GM21390 (cell line): ENCODE data around the gene MCL1.
"Not testable (repeated sequence)": the region's sequence is repeated elsewhere in the genome, so short reads cannot be mapped to it uniquely, and the experiment has no call there.

Source experiments
- ATAC-seq: cut with Tn5 transposase; IDR thresholded peaks from one replicate; pipeline ENCODE4 v1.9.1; 2021; ENCODE audit not compliant: unreplicated experiment

Gene MCL1

GRCh38 chr1:150603711-150604110 is 24.3 kb upstream of the MCL1 start:
- no peak for ATAC-seq

- ATAC-seq: not testable (repeated sequence)
Observed at GRCh38 chr1:150602372-150602771, 23.0 kb upstream of the MCL1 start.

GRCh38 chr1:150601540-150601939 is 22.1 kb upstream of the MCL1 start:
- no peak for ATAC-seq

GRCh38 chr1:150598346-150598745 is 18.9 kb upstream of the MCL1 start:
- ATAC-seq: not testable (repeated sequence)

GRCh38 chr1:150596976-150597375 is 17.6 kb upstream of the MCL1 start:
- ATAC-seq: no peak

- ATAC-seq: no peak
Observed at GRCh38 chr1:150596095-150596892, 16.9 kb upstream of the MCL1 start.

GRCh38 chr1:150582371-150582770 is 3.0 kb upstream of the MCL1 start:
- no peak for ATAC-seq

GRCh38 chr1:150581962-150582361 is 2.6 kb upstream of the MCL1 start:
- not testable (repeated sequence) for ATAC-seq

- not testable (repeated sequence) for ATAC-seq
Observed at GRCh38 chr1:150581437-150581836, 2.0 kb upstream of the MCL1 start.

GRCh38 chr1:150580966-150581365 is 1.6 kb upstream of the MCL1 start:
- ATAC-seq: not testable (repeated sequence)

- ATAC-seq: no peak
Observed at GRCh38 chr1:150579945-150580642, 684 bp upstream of the MCL1 start.

GRCh38 chr1:150578272-150579109 is 919 bp downstream of the MCL1 start:
- ATAC-seq: peak; percentile 5

GRCh38 chr1:150577557-150578271 is 1.7 kb downstream of the MCL1 start:
- no peak for ATAC-seq

- ATAC-seq: no peak
Observed at GRCh38 chr1:150576794-150577556, 2.4 kb downstream of the MCL1 start.

- no peak for ATAC-seq
Observed at GRCh38 chr1:150576367-150576711, 3.1 kb downstream of the MCL1 start.

GRCh38 chr1:150575518-150576366 is 3.7 kb downstream of the MCL1 start:
- ATAC-seq: no peak

- ATAC-seq: no peak
Observed at GRCh38 chr1:150575072-150575489, 4.3 kb downstream of the MCL1 start.

GRCh38 chr1:150574260-150575071 is 4.9 kb downstream of the MCL1 start:
- ATAC-seq: no peak
